Stimulated activated naive B cell treated with anti-CD40 and anti-IgM and Interleukin-4, amounts not matched to agents 10 μg/mL and 1 μg/mL and 100 μg/mL, for 72 hours (primary cell): ENCODE data around the gene FITM1.

Source experiments
- ATAC-seq, 2 donors: fragments of 150-1000 bp; cut with Tn5 transposase; replicated peaks; 2 replicates each; pipeline ENCODE4 v1.10.0; 2021; ENCODE audit warnings: moderate library complexity in 1 of 2
- DNase-seq: peaks from one replicate; pipeline ENCODE4 v3.0.0; 2021
- H3K27ac Mint-ChIP-seq: one replicate; pipeline ENCODE4 v1.8.0; 2022; ENCODE audit warnings: mild to moderate bottlenecking, mixed read lengths
- H3K27me3 Mint-ChIP-seq, 2 donors: one replicate each; pipeline ENCODE4 v1.8.0; 2022; ENCODE audit warnings: mixed read lengths in 2 of 2
- H3K36me3 Mint-ChIP-seq, 2 donors: one replicate each; pipeline ENCODE4 v1.8.0; 2022; ENCODE audit warnings: mixed read lengths in 2 of 2, mild to moderate bottlenecking in 1 of 2
- H3K4me1 Mint-ChIP-seq, 2 donors: one replicate each; pipeline ENCODE4 v1.8.0; 2022; ENCODE audit warnings: mixed read lengths in 2 of 2, mild to moderate bottlenecking in 1 of 2
- H3K4me3 Mint-ChIP-seq, 2 donors: one replicate each; pipeline ENCODE4 v1.8.0; 2022; ENCODE audit warnings: mild to moderate bottlenecking in 2 of 2, mixed read lengths in 2 of 2, moderate library complexity in 1 of 2
- H3K9me3 Mint-ChIP-seq, 2 donors: one replicate each; pipeline ENCODE4 v1.8.0; 2022; ENCODE audit warnings: mixed read lengths in 2 of 2, mild to moderate bottlenecking in 1 of 2

FITM1 gene

DNA sequence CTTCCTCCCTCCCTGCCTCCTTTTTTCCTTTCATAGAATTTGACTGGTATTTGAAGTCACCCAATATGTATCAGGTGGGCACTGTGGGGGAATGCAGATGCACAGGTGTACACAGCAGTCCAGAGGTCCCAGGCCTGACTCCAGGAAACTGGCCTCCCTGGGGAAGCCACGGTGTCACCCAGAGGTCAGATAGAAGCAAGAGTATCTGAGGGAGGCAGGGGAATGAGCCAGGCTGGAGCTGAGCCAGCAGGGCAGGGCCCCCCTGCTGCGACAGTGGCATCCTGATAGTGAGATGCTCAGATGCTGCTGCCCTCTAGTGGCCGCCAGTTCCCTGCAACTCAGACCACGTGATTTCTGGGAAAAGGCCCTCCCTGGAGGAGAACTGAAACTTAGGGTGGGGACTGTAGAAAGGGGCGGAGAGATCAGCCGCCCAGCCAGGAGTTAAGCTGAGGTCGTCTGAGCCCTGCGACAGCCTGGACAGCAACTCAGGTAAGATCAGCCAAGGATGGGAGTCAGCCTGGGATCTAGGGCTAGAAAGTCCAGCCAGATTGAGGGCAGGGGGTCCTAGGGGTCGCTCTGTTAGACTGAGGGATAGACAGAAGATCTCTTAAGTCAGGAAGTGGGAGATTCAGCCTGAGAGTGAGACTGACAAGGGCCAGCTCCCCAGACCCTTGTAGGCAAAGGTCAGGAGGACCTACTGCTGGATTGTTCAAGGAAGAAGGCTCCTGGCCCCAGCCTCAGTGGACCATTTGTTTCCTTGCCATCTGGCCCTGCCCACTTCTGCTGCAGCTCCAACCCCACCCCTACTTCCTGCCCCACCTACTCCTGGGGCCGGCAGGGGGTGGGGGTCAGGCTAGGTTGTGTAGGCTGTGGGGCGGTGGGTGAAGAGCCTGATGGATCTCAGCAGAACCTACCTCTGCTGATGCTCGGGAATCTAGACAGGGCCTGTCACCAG is 30.7 kb downstream of the FITM1 start, which contains the start of gene IRF9:
TSS of gene IRF9 (plus strand) at position 416 of the 955 bp plus-strand sequence. CDS start 880 bp downstream, outside the sequence.
- Mint-ChIP-seq H3K4me3 (peak within 1 kb of the TSS; percentile 88 to 91), H3K36me3 (peaks cover 69 to 74% of the 10 kb centered on the region in 2 donors), H3K9me3 (no peaks in the 10 kb centered on the region), H3K27ac (peak within 1 kb of the TSS; percentile 94), H3K4me1 (peaks cover 40 to 61% of the 10 kb centered on the region in 2 donors), H3K27me3 (no peaks in the 10 kb centered on the region)
- peak; percentile 97 for ATAC-seq
- DNase-seq: peak; percentile 93

DNA sequence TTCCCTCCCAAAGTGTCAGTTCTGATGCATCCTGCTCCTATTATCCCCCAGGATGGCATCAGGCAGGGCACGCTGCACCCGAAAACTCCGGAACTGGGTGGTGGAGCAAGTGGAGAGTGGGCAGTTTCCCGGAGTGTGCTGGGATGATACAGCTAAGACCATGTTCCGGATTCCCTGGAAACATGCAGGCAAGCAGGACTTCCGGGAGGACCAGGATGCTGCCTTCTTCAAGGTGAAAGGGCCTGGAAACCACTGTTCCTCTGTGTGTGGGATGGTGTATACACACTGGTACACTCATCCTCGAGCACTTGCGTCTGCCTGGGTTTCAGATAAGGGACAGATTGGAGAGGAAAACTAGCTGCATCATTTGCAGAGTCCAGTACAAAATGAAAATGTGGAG is 31.6 kb downstream of the FITM1 start:
- no peak for DNase-seq
- no peak for ATAC-seq
- peak overlapping the region; percentile 88 to 91 for H3K4me3 Mint-ChIP-seq

DNA sequence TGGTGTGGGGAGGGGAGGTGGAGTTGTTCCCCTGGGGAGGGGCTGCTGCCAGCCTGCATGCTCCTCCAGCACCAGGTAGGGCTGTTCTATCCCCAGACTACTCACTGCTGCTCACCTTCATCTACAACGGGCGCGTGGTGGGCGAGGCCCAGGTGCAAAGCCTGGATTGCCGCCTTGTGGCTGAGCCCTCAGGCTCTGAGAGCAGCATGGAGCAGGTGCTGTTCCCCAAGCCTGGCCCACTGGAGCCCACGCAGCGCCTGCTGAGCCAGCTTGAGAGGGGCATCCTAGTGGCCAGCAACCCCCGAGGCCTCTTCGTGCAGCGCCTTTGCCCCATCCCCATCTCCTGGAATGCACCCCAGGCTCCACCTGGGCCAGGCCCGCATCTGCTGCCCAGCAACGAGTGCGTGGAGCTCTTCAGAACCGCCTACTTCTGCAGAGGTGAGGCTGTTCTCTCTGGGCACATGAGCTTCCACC is 34.1 kb downstream of the FITM1 start:
- Mint-ChIP-seq H3K4me3 (no peak overlapping the region), H3K27ac (peak overlapping the region; percentile 34), H3K9me3 (no peaks in the 10 kb centered on the region), H3K27me3 (no peaks in the 10 kb centered on the region), H3K36me3 (peaks cover 72 to 80% of the 10 kb centered on the region in 2 donors), H3K4me1 (peaks cover 42 to 65% of the 10 kb centered on the region in 2 donors)
- ATAC-seq (no peak), DNase-seq (no peak)

More for the DNA sequence above, 31.6 kb downstream of the FITM1 start:
- Mint-ChIP-seq H3K9me3 (no peaks in the 10 kb centered on the region), H3K27ac (peak overlapping the region; percentile 94), H3K4me1 (peaks cover 37 to 66% of the 10 kb centered on the region in 2 donors), H3K27me3 (no peaks in the 10 kb centered on the region), H3K36me3 (peaks cover 73 to 78% of the 10 kb centered on the region in 2 donors)

DNA sequence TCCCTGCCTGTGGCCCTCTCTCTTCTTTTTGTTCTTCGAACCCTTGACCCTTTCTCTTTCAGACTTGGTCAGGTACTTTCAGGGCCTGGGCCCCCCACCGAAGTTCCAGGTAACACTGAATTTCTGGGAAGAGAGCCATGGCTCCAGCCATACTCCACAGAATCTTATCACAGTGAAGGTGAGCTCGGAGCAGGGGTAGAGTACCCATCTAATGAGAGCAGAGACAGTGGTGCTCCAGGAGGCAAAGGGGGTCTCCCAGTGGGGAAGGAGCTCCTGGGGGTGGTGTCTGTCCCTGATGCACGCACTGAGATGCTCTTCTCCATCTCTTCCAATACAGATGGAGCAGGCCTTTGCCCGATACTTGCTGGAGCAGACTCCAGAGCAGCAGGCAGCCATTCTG is 35.3 kb downstream of the FITM1 start:
- peaks cover 34 to 54% of the 10 kb centered on the region in 2 donors for H3K4me1 Mint-ChIP-seq
- peaks cover 65 to 74% of the 10 kb centered on the region in 2 donors for H3K36me3 Mint-ChIP-seq
- no peak overlapping the region for H3K4me3 Mint-ChIP-seq
- peak overlapping the region; percentile 82 for H3K27ac Mint-ChIP-seq
- no peak for DNase-seq
- no peak for ATAC-seq
- H3K27me3 Mint-ChIP-seq: no peaks in the 10 kb centered on the region
- no peaks in the 10 kb centered on the region for H3K9me3 Mint-ChIP-seq

DNA sequence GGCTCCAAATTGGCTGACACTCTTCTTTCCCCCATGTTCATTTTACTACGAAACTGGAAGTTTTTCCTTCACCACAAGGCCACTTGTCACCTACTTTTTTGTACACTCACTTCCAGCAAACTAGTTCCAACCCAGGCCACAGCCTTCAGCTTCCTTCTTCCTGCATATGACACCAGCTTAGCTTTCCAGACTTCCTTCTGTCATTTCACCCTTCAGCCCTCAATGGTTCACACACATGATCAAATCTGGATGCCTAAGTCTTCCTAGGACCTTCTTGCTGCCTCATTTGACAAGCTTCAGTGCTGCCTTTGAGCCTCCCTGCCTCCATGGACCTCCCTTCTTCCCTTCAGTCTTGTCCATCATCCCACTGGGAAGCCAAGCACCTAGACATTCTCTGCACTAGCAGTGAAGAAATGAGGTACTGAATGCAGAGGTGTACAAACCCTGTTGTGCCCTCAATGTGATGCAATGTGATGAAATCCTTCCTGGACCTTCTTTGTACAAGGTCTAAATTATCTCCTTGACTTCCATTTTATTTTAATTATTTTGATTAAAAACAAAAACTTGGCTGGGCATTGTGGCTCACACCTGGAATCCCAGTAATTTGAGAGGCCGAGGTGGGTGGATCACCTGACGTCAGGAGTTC is 37.1 kb downstream of the FITM1 start:
- H3K4me3 Mint-ChIP-seq: no peak overlapping the region
- peaks cover 36 to 57% of the 10 kb centered on the region in 2 donors for H3K4me1 Mint-ChIP-seq
- no peaks in the 10 kb centered on the region for H3K9me3 Mint-ChIP-seq
- H3K27me3 Mint-ChIP-seq: no peaks in the 10 kb centered on the region
- ATAC-seq: no peak
- peaks cover 58 to 65% of the 10 kb centered on the region in 2 donors for H3K36me3 Mint-ChIP-seq
- no peak for DNase-seq
- H3K27ac Mint-ChIP-seq: peak overlapping the region; percentile 37

GRCh38 chr14:24171422-24172260 is 41.2 kb downstream of the FITM1 start, which contains the start of gene REC8:
Gene REC8 (plus strand): TSS chr14:24172080. CDS start chr14:24172553, 473 bp downstream.
- no peaks in the 10 kb centered on the region for H3K9me3 Mint-ChIP-seq
- peak within 1 kb of the TSS; percentile 84 to 99 for H3K4me3 Mint-ChIP-seq
- ATAC-seq (peak; percentile 87 to 90), DNase-seq (peak; percentile 71)
- H3K27me3 Mint-ChIP-seq: no peaks in the 10 kb centered on the region
- peak within 1 kb of the TSS; percentile 75 for H3K27ac Mint-ChIP-seq
- H3K36me3 Mint-ChIP-seq: peaks cover 22 to 31% of the 10 kb centered on the region in 2 donors
- H3K4me1 Mint-ChIP-seq: peaks cover 15 to 29% of the 10 kb centered on the region in 2 donors

GRCh38 chr14:24172261-24172860 is 41.9 kb downstream of the FITM1 start:
- peaks cover 15 to 26% of the 10 kb centered on the region in 2 donors for H3K4me1 Mint-ChIP-seq
- no peak overlapping the region for H3K27ac Mint-ChIP-seq
- ATAC-seq (no peak), DNase-seq (no peak)
- H3K36me3 Mint-ChIP-seq: peaks cover 24 to 29% of the 10 kb centered on the region in 2 donors
- H3K9me3 Mint-ChIP-seq: no peaks in the 10 kb centered on the region
- H3K4me3 Mint-ChIP-seq: peak overlapping the region; percentile 84 to 99
- H3K27me3 Mint-ChIP-seq: no peaks in the 10 kb centered on the region

DNA sequence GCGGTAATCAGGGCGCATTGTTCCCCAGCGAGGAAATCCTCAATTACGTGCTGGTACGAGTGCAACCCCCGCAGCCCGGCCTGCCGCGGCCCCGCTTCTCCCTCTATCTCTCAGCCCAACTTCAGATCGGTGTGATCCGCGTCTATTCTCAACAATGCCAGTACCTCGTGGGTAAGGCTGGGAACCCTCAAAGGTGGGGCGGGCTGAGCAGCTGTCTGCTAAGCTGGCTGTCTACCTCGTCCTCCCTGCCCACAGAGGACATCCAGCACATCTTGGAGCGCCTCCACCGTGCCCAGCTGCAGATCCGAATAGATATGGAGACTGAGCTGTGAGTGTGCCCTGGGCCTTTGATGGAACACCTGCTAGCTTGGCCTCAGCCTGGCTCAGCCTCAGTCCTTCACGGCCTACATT is 42.4 kb downstream of the FITM1 start:
- no peak for ATAC-seq
- Mint-ChIP-seq H3K9me3 (no peaks in the 10 kb centered on the region), H3K36me3 (peaks cover 20 to 27% of the 10 kb centered on the region in 2 donors), H3K4me1 (peaks cover 11 to 26% of the 10 kb centered on the region in 2 donors), H3K27ac (peak overlapping the region; percentile 39), H3K27me3 (no peaks in the 10 kb centered on the region), H3K4me3 (peak overlapping the region; percentile 25 to 99)
- DNase-seq: no peak

- no peak for ATAC-seq
- H3K36me3 Mint-ChIP-seq: peaks cover 29 to 39% of the 10 kb centered on the region in 2 donors
- no peaks in the 10 kb centered on the region for H3K27me3 Mint-ChIP-seq
These were observed 46.1 kb downstream of the FITM1 start for GRCh38 chr14:24176599-24176998.

DNA sequence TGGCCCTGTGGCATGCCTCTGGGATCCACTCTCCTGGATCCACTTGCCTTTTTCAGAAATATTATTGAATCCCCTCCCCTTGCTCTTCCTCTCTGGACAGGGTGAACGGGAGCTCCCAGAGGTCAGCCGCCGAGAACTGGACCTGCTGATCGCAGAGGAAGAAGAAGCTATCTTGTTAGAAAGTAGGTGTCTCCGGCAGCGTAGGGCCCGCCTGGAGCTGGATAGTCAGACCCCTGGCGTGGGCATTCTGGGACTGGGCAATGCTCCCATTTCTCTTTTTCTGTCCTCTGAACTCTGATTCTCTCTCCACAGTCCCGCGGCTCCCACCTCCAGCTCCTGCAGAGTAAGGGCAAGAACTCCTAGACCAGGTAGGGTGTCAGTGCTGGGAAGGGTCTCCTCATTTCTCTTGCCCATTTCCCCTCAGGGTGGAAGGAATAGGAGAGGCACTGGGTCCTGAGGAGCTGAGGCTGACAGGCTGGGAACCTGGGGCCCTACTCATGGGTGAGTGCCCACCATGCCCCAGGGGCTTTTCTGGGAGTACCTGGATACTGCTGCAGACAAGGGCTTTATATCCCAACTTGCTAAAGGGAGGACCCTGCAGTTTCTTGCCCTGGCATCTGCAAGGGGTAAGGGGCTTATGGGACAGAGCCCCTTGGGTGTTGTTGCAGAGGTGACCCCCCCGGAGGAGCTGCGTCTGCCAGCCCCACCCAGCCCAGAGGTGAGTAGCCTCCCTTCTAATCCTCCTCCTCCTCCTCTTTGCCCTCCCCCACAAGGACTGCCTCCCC is 46.8 kb downstream of the FITM1 start:
- Mint-ChIP-seq H3K4me1 (peaks cover 17 to 35% of the 10 kb centered on the region in 2 donors), H3K9me3 (no peaks in the 10 kb centered on the region), H3K27ac (peak overlapping the region; percentile 1), H3K4me3 (no peak overlapping the region), H3K27me3 (no peaks in the 10 kb centered on the region), H3K36me3 (peaks cover 30 to 44% of the 10 kb centered on the region in 2 donors)
- DNase-seq (no peak), ATAC-seq (no peak)

More at GRCh38 chr14:24176599-24176998, 46.1 kb downstream of the FITM1 start:
- no peak for DNase-seq
- Mint-ChIP-seq H3K4me3 (no peak overlapping the region), H3K9me3 (no peaks in the 10 kb centered on the region), H3K4me1 (peaks cover 21 to 41% of the 10 kb centered on the region in 2 donors), H3K27ac (no peak overlapping the region)

GRCh38 chr14:24177891-24178290 is 47.4 kb downstream of the FITM1 start:
- H3K27me3 Mint-ChIP-seq: no peaks in the 10 kb centered on the region
- ATAC-seq (no peak), DNase-seq (no peak)
- peaks cover 15 to 28% of the 10 kb centered on the region in 2 donors for H3K4me1 Mint-ChIP-seq
- H3K4me3 Mint-ChIP-seq: no peak overlapping the region
- H3K27ac Mint-ChIP-seq: no peak overlapping the region
- peaks cover 35 to 49% of the 10 kb centered on the region in 2 donors for H3K36me3 Mint-ChIP-seq
- no peaks in the 10 kb centered on the region for H3K9me3 Mint-ChIP-seq

DNA sequence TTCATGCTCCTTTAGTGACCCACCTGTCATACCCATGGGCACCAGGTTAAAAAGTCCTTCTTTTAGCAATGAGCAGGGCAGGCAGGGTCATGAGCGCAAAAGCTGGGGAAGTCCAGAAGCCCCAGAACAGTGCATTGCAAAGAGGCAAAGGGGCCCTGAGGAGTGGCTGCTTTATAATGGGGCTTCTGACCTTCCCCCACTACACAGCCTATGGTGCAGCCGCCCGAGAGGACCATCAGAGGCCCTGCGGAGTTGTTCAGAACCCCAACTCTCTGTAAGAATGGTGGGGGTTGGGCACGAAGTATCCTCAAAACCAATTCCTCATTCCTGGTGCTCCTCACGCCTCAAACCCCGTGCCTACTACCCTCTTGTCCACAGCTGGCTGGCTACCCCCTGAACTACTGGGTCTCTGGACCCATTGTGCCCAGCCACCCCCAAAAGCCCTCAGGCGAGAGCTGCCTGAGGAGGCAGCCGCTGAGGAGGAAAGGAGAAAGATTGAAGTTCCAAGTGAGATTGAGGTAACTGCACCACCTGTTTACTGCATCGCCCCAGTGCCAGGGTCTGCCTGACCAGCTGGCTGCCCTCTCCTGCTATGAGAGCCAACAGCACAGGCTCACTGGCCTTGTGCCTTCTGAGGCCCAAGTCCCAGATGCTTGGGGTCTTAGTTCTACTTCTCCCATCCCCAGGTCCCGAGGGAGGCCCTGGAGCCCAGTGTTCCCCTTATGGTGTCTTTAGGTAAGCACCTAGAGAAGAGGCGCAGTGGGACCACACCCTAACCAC is 48.1 kb downstream of the FITM1 start:
- DNase-seq: no peak
- Mint-ChIP-seq H3K4me3 (no peak overlapping the region), H3K4me1 (peaks cover 14 to 24% of the 10 kb centered on the region in 2 donors), H3K27me3 (no peaks in the 10 kb centered on the region), H3K36me3 (peaks cover 42 to 55% of the 10 kb centered on the region in 2 donors), H3K9me3 (no peaks in the 10 kb centered on the region), H3K27ac (peak overlapping the region; percentile 79)
- no peak for ATAC-seq
